GM19372 (cell line): ENCODE results near the gene SULT1E1.
"Not testable (repeated sequence)": the region's sequence is repeated elsewhere in the genome, so short reads cannot be mapped to it uniquely, and the experiment has no call there.

Experiments used
- ATAC-seq: cut with Tn5 transposase; IDR thresholded peaks from one replicate; pipeline ENCODE4 v1.9.1; 2021; ENCODE audit warnings: mild to moderate bottlenecking, low read depth, moderate library complexity; ENCODE audit not compliant: unreplicated experiment

The SULT1E1 gene

GRCh38 chr4:69848028-69848427, 11.9 kb downstream of the SULT1E1 start:
- no peak for ATAC-seq

GRCh38 chr4:69843932-69844331, 16.0 kb downstream of the SULT1E1 start:
- no peak for ATAC-seq

- no peak for ATAC-seq
Measured at GRCh38 chr4:69843301-69843700, 16.6 kb downstream of the SULT1E1 start.

- ATAC-seq, result no peak
Measured at GRCh38 chr4:69838977-69839376, 21.0 kb downstream of the SULT1E1 start.

- ATAC-seq, result no peak
Measured at GRCh38 chr4:69836287-69836686, 23.7 kb downstream of the SULT1E1 start.

- ATAC-seq, result no peak
Measured at GRCh38 chr4:69835766-69836165, 24.2 kb downstream of the SULT1E1 start.

GRCh38 chr4:69833251-69833650, 26.7 kb downstream of the SULT1E1 start:
- no peak for ATAC-seq

GRCh38 chr4:69832326-69833030, 27.5 kb downstream of the SULT1E1 start:
- ATAC-seq, result no peak

GRCh38 chr4:69831646-69832325, 28.2 kb downstream of the SULT1E1 start:
- peak; percentile 82 for ATAC-seq

- no peak for ATAC-seq
Measured at GRCh38 chr4:69831270-69831627, 28.7 kb downstream of the SULT1E1 start.

GRCh38 chr4:69830560-69831269, 29.2 kb downstream of the SULT1E1 start:
- no peak for ATAC-seq

- no peak for ATAC-seq
Measured at GRCh38 chr4:69830192-69830559, 29.8 kb downstream of the SULT1E1 start.

- no peak for ATAC-seq
Measured at GRCh38 chr4:69829678-69830077, 30.3 kb downstream of the SULT1E1 start.

- ATAC-seq, result no peak
Measured at GRCh38 chr4:69828828-69829227, 31.1 kb downstream of the SULT1E1 start.

GRCh38 chr4:69825056-69825455, 34.9 kb downstream of the SULT1E1 start:
- not testable (repeated sequence) for ATAC-seq

- ATAC-seq, result peak; percentile 77
Measured at GRCh38 chr4:69823481-69824186, 36.3 kb downstream of the SULT1E1 start.

- no peak for ATAC-seq
Measured at GRCh38 chr4:69823048-69823447, 36.9 kb downstream of the SULT1E1 start.

- no peak for ATAC-seq
Measured at GRCh38 chr4:69822198-69822597, 37.7 kb downstream of the SULT1E1 start.

GRCh38 chr4:69818060-69818639, 41.8 kb downstream of the SULT1E1 start:
- no peak for ATAC-seq

GRCh38 chr4:69816236-69816635, 43.7 kb downstream of the SULT1E1 start:
- no peak for ATAC-seq

GRCh38 chr4:69813628-69814027, 46.3 kb downstream of the SULT1E1 start:
- no peak for ATAC-seq
